GM19397 (cell line): Measurements from ENCODE around the gene VAMP2.

Experiments used
- ATAC-seq: cut with Tn5 transposase; IDR thresholded peaks from one replicate; pipeline ENCODE4 v1.9.1; 2021; ENCODE audit warnings: mild to moderate bottlenecking, moderate library complexity; ENCODE audit not compliant: unreplicated experiment

Gene VAMP2

DNA sequence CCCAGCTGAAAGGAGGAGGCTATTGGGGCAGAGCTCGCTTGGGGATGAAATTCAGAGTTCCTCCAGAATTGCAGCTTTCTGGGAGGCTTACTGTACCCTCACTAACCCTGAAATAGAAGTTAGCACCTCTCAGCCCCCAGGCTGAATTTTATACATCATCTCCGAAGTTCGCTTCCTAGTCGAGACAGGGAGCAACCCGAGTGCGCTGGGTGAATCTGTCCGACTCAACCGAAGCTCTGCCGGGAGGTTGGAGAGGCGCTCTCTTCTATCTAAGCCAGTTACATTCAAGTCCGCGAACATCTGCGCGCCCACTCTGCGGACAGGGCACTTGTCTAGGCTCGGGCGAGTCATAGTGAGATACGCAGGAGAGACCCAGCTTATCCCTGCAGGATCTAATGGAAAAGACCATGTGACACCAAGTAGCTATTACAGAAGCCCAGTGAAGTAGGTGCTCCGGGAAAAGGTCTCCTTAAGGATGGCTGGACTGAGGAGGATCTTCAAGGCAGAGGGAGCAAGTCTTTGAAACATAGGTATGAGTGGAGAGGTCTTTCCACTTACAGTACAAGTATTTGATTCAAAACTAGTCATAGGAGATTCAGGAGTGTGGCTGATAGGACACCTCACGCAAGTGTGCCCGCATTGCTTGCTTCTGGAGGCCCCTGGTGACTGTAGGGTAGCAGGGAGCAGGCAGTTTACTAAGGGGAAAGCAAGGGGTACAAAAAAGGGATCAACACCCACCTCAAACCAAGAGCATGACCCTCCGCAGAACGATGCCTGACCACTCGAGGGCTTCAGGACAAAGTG, 38.2 kb downstream of the VAMP2 start:
- ATAC-seq = no peak

DNA sequence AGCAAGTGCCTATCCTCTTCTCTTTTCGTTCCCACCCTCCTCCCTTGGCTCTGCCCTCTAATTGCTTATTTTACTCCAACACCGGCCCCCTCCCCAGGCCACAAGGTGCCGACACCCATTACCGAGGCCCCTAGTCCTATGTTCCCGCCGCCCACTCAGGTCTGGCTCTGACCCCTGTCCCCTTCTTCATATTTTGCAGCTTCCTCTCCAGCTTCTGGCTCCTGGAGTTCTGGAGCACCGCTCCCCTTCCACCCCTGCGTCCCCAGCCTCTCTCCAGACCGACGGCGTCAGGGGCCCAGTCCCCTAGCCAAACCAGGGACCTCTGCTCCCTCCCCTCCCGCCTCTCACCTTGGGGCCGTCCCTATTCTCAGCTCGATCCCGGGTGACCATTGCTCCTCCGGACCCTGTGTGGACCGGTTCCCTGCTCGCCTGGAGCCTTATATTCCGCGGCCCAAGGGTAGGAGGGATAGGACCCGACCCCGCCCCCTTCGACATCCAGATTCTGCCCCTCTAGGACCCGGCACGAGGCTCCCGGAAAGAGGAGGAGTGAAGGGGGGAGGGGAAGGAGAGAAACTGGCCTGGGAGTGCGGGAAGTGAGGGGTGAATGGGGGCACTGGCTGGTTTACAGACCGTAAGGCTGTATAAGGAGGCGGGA, 38.9 kb downstream of the VAMP2 start, which contains the start of gene HES7:
HES7 (minus strand) TSS at position 412 of the 655 bp plus-strand sequence; CDS start at position 390, 22 bp downstream.
- ATAC-seq = no peak

DNA sequence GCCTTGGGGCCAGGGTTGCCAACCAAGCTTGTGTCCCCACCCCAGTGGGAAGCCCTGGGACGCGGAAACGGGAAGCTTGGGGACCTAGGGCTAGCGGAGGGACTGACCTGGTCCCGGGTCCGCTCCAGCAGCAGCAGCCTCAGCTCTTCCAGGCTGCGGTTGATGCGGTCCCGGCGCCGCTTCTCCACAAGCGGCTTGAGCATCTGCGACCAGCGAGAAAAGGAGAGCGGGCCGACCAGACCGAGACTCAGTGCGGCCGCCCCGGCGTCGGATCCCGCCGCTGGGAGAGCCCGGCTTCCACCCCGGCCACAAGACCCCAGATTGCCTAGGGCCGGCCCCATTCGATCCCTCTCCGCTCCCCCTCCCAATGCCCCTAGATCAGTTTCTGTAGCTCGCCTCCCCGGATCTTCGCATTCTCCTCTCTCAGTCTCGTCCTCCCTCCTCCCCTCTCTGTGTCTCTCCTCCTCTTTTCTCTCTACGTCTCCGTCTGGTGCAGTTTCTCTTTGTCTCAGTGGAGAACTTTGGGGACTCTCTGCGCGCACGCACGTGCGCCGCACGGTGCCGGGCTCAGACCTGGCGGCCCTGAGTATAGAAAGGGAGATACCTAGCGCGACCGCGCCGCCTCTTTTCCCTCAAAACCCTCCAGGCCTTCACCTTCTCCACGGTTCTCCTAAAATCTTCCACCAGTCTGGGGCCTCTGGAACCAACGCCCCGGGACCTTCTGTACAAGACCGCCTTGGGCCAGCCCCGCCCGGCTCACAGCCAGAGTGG, 39.6 kb downstream of the VAMP2 start:
- no peak for ATAC-seq

DNA sequence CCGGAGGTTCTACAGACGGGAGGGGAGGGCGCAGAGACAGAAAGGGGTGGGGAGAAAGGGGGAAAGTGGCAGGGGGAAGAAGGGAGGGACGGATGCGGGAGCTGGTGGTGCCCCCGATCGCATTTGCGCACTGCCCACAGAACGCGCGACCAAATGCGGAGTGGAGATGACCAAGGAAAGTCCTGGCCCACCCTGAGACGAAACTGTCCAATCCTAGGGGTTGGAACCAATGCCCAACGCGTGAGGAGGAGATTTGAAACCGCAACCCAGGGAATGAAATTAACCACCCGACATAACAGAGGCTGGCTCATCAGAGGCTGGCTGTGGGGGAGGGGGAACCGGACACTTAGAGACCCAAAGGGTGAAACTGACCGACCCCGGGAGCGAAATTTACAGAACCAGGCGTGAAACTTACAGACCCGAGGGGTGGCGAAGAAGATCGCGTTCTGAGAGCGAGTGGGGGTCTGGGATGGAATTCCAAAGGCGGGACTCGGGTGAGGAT, 40.3 kb downstream of the VAMP2 start:
- no peak for ATAC-seq

DNA sequence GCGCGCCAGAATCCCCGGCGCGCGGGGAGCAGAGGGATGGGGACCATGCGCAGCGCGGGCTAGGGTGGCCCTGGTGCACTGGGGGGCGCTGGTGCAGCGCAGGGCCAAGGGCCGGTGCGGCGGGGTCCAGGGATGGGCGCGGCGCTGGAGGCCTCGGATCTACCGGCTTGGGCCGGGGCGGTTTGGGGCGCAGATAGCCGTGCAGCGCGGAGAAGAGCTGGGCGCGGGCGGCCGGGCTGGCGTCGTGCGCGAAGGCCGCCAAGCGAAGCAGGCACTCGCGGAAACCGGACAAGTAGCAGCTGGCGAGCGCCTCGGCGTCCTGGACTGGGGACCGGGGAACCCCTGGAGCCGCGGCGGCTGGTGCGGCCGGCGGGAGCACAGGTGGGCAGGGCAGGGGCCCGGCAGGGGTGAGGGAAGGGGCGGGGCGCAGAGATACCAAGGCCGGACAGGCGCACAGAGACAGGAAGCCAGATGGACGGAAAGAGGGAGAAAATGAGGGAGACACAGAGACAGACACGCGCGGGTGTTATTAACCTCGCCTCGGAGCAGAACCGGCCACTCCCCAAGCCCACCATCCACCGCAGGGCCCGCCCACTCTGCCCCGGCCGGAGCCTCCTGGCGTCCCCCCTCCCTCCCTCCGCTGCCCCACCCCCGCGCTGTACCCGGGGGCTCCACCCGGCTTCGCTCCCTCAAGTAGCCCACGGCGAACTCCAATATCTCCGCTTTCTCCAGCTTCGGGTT, 40.9 kb downstream of the VAMP2 start:
- ATAC-seq = peak; percentile 28

DNA sequence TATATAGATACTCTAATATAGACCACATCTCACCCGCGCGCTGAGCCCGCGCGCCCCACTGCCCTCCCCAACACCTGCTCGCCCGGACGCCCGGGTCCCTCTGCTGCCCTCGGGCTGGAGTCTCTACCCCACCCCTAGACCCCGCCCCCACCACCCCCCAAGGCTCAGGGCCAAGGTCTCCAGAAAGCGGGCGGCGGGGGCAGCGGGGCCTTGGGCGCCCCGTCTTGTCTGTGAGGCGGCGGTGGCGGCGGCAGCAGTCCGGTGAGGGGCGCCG, 41.4 kb downstream of the VAMP2 start:
- ATAC-seq = peak; percentile 0

DNA sequence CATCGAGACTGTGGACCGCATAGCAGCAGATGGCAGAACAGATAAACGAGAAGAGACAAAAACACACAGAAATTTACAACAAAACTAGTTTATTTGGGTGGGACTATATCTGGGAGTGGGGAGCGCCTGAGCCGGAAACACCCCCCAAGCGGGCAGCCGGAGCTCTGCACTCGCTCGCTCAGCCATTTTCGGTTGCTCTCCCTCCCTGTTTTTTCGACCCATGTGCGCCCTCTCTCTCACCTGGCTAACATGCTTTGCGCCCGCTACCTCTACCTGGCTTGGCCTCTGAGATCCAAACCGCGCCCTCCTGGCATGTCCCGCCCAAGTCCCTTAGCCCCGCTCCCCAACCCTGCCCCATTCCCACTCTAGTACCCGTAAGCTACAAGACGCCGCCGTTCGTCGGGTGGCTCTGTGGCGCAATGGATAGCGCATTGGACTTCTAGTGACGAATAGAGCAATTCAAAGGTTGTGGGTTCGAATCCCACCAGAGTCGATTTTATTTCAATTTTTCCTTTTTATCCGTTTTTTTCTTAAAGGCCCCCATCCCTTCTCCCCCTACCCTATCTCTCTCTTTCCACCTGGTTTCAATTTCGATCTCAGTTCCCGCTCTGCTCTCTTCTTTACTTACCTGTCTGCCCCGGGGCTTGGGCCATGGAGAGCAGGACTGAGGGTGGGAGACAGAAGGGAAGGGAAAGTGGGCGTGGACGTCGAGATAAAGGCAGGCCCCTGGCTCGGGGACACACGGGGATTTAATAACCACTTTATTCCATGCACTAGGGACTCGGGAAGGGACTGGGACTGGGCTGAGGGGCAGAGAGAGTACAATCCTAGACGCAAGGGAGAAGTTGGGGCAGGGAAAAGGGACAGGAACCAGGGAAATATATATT, 42.0 kb downstream of the VAMP2 start:
- ATAC-seq = no peak

DNA sequence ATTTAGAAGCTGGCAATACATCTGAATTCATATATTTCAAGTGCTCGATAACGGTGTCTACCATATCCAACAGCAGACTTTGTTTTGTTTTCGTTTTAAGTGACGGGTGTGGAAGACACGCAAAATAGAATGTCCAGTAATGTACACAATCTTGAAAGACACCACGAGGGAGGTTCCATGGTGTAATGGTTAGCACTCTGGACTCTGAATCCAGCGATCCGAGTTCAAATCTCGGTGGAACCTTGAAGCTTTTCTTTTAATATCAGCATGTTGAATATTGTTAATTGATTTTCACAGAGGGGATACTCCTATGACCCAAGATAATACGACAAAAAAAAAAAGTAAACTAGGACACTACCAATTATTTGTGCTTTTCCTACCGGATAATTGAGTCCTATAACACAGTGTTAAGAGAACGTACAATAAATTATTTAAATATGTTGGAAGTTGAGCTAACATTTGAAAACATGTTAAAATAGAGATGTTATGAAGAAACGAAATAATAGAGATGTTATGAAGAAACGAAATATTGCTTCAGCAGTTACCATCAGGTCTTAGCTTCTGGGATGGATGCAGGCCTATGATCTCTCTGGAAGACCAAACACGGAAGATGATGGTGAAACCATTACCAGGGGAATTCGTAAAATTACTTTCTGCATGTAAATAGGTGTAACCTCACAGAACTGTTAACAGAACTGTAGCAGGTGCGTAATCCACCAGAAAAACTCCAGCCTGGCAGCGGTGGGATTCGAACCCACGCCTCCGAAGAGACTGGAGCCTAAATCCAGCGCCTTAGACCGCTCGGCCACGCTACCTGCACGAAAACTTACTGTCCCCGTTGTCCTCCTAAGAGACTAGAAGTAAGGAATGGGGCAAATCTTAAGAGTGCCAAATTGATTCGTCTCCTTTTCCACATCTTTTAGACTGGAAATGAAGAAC, 42.9 kb downstream of the VAMP2 start:
- no peak for ATAC-seq

DNA sequence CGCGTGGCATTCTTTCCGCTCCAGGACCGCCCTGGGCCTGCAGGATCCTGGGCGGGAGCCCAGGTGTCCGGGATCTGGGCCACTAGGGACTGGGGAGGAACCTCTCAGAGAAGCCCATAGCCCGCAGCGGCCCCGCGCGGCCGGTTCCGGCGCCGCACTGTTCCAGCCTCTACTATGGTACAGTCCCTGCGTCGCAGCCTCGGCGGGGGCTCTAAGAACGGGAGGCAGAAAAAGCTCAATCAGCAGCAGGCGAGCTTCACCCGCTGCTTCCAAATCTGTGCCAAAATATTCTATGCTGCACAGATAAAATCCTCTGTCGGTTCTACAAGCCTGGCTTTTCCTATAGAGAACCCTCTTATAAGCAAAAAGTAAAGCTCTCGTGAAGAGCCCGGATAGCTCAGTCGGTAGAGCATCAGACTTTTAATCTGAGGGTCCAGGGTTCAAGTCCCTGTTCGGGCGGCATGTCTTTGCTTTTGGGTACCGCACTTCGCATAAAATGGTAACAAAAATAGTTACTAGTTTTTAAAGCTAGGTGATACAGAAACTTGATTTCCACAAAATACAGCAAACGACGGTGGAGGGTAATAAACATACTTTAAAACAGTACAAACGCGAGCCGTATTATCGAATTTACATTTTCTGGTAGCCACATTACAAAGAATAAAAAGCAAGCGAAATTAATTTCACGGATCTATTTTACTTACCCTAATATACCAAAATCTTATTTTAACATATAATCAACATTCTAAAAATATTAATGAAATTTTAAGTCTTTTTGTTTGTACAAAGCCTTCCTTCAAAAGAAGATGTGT, 43.8 kb downstream of the VAMP2 start:
- no peak for ATAC-seq

DNA sequence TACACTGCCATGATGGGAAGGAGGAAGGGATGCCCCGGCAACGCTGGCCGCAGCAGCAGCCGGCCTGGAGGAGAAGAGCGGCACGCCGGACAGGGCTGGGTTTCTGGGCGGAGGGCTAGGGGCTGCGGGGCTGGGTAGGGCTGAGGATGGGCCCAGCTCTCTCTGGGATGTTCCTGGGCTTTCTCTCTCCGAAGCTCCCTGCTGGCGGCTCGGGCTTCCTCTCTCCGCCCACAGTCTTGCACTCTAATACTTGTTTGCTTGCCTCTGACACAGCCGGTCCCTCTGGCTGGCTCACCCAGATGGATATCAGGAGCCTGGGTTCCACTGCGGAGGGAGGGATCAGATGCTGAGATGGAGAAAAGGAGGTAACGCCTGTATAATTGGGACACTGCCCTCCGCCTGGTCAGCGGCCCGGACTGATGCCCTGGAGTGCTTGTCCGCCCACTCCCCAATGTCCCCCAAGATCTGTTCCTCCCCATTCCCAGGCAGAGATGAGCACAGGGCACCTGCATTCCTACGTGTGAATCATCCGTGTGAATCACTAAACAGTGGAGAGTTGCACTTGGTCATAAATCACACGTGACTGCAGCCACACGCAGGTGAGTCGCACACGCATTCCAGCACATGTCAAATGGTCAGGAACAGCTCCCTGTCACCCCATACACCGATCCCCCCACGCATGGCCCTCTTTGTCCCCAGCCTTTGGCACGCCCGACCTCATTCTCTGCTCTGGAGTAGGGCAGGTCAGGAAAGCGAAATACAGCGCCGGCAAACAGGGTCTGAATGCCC, 44.6 kb downstream of the VAMP2 start, which contains the start of gene ALOXE3:
ALOXE3 (minus strand) TSS at position 535 of the 789 bp plus-strand sequence; CDS start at position 11, 524 bp downstream.
- no peak for ATAC-seq

DNA sequence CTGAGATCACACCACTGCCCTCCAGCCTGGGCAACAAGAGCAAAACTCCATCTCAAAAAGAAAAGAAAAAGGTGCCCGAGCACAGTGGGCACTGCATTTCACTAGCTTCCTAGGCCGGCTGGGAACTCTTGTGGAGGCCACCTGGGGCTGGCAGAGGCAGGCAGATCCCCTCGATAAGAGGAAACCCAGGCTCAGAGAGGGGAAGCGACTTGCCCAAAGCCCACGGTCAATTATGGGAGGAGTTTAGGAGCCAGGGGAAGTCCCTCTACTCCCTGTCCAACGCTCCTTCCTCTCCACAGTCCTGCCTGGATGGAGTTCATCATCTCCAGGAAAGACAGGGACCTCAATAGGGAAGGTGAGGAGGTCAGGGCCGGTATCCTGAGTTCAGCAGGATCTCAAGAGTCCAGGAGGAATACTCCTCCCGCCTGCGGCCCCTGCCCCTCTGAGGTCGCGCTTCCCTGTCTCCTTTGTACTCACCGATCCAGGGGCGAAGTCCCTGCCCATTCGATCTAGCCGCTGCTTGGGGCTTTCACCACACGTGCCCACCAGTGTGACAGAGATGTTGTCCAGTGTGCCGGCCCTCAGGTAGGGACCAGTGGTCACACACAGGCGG, 45.3 kb downstream of the VAMP2 start:
- no peak for ATAC-seq

DNA sequence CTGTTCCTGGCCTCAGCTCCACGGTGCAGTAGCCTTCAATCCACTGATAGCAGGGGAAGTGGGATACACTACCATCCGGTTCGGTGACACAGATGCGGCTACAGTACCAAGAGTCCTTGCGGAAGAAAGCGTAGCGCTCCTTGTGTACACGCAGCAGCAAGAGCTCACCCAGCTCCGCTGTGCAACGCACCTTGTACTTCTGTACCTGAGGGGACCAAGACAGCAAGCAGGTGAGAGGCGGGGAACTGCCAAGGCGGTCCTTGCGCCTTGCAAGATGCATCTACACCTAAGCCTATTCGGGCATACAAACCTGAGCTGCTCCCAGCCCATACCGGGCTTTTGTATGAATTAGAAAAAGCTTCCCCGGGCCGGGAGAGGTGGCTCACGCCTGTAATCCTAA, 46.0 kb downstream of the VAMP2 start:
- no peak for ATAC-seq

DNA sequence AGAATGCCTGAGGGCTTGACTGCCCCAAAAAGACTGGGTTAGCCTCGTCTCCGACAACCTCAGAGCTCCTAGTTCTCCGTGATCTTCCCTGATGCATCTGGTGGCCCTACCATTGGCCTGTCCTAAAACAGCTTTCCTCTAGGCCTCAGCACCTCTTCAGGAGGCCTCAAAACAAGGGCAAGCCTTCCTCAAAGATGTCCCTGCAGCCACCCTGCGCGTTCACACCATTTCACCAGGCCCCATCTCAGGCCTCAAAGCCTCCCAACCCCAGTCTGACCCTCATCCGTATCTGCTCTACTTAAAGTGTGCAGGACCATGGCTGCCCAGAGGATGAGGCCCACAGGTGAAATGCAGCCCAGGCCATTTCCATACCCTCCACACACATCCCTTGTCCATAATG, 51.8 kb downstream of the VAMP2 start:
- no peak for ATAC-seq

DNA sequence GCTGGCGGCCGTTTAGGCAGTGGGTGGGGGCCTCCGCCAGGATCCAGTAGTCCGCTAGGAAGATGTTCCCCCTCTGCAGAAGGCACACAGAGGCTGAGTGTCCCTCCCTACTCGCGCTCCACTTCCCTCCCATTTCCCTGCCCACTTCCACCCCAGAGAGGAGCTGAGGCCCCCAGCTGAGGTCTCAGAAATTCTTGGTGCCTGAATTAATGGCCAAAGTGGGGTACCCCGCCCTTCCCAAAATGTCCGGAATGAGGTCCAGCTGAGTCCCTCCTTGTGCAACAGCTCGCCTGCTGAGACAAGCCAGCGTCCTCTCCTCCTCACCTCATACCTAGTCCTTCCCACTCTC, 52.3 kb downstream of the VAMP2 start:
- no peak for ATAC-seq

DNA sequence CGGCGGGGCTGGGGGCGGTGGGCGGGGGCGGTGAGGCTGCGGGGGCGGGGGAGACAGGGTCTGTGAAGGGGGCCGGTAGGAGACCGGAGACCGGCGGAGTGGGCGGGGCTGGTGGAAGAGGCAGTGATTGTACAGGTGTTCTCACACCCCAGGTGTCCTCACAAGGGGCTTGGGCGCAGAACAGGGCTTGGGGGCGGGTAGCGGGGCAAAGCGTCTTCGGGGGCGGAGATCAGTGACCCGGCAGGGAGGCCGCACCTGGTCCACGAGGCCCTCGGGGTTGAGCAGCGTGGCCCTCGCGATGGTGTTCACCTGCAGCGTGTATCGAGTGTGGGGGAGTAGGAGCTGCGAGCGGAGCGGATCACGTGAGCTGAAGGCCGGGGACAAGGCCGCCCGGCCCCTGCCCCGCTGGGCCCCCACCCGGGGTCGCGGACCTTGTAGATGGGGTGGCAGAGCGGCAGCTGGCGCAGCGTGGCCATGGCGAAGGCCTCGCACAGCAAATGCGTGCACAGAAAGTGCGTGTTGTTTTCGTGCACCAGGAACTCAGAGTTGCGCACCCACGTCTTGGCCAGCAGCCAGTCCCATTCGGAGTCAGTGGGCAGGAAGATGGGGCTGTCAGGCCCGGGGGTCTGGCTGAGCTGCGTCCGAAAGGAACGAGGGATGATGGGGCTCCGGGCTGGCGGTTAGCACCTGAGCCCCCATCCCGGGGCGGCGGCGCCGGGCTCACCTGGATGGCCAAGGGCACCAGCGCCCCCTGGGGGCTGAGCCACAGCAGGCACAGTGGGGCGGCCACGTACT, 52.9 kb downstream of the VAMP2 start:
- no peak for ATAC-seq
